Measurements from ENCODE around the gene GDPGP1.

The GDPGP1 gene

GRCh38 chr15:90225504-90226234 is 8.3 kb upstream of the GDPGP1 start:
- DNase-seq (ENCODE audit: low read depth, low spot score): no peak

DNA sequence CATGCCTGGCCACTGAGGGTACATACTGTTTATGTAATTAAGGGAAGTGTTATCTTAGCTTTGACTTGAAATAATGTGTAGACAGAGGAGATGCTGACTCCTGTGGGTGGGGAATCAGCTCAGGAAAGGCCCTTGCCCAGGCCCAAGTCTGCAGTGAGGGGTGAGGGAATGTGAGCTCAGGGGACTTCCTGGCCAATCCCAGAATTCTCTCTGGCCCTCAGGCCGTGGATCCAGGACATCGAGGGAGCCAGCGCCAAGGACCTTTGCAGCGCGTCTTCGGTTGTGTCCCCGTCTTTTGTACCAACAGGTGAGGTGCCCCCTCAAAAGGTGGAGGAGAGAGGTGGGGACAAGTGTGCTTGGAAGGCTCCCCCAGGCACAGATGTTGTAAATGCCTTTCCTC is 6.7 kb upstream of the GDPGP1 start:
- DNase-seq (ENCODE audit: low read depth, low spot score): no peak

GRCh38 chr15:90227816-90228772 is 5.9 kb upstream of the GDPGP1 start:
- DNase-seq (ENCODE audit: low read depth, low spot score): no peak

- DNase-seq (ENCODE audit: low read depth, low spot score): no peak
Measured at GRCh38 chr15:90228960-90229359, 5.0 kb upstream of the GDPGP1 start.

DNA sequence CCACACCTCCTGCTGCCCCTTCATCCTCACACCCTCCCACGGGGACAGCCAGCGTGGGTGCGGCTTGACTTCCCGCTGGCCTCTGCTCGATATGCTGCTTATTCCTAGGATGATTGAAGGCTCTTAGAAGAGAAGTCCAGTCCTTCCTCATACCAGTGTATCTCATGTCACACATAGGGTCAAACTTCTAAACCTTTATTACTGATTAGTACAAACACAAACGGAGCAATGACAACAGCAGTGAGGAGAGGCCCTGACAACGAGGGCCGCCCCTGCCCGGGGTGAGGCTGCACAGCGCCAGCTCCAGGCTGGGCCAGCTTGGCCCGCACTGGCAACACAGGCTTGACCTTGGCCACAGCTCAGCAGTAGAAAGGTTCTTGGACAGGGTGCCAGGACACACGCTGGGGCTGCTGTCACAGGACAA is 3.9 kb upstream of the GDPGP1 start:
- no peak for DNase-seq (ENCODE audit: low read depth, low spot score)

GRCh38 chr15:90230610-90231009 is 3.4 kb upstream of the GDPGP1 start:
- no peak for DNase-seq (ENCODE audit: low read depth, low spot score)

GRCh38 chr15:90231028-90232017 is 2.7 kb upstream of the GDPGP1 start:
- no peak for DNase-seq (ENCODE audit: low read depth, low spot score)

DNA sequence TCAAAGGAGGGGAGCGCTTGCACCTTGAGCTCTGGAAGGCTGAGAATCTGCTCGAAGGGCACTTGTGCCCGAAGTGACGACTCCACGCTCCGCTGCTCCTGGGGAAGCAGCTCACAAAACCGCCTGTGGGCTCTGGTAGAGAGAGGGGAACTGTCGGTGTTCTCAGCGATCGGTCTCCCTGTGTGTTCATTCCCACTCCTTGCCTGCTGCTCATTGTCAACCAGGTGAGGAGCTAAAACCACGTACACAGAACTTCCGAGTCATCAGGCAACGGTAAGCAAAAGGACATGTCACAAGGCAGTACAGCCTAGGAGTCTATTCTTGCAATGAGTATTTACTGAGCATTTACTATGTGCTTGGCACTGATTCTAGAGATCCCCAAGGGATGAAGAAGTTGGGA is 1.8 kb upstream of the GDPGP1 start:
- no peak for DNase-seq (ENCODE audit: low read depth, low spot score)

DNA sequence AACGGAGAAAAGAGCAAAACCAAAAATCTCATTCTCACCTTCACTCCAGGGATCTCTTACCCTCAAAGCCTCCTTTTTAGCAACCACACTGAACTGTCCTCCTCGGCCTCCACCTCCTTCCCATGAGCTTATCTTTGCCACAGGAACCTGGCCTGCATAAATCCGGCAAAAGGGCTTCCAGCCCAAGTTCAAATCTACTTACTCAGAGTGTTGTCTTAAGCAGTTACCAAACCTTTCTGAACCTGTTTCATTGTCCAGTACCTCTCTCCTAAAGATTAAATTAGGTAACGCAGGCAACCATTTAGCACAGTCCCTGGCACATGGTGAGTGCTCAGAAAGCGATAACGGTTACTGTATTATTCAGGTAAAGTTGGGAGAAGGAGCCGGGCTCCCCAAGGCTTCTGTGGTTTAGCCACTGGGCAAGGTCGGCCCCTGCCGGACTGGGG is 1.0 kb upstream of the GDPGP1 start:
- no peak for DNase-seq (ENCODE audit: low read depth, low spot score)

DNA sequence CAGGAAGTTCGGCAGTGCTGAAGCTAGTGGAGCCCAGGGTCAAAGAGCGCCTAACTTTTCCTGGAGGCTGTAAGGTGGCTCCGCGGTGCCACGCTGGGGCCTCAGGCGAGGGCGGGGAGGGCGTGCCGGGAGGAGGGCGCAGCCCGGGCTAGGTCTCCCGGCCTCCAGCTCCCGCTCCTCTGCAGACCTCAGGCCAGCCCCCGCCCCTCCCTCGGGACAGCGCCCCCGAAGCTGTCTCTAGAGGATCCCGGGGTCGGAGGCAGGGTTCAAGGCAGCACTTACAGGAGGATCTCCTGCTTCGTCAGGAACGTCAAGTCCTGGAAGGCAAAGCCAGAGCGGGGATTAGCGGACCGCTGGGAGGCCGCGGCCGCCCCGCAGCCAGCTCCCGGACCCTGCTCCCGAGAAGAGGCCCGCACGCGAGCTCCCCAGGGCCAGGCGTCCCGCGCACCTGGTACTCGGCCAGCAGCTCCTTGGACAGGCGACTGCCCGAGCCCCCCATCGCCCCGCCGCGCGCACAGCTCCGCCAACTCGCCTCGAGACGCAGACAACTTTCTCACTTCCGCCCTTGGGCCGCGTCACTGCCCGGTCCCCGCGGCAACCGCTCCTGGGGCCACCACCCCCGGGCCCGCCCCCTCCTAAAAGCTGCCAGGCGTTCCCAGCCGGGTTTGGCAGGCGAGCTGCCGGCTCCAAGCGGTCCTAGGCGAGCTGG is 468 bp upstream of the GDPGP1 start, which contains the start of gene CIB1:
Gene CIB1 (minus strand): TSS at position 555 of the 709 bp plus-strand sequence. CDS start 56 bp downstream, at position 499.
- DNase-seq (ENCODE audit: low read depth, low spot score): no peak

- no peak for DNase-seq (ENCODE audit: low read depth, low spot score)
Measured at GRCh38 chr15:90239371-90239770, 5.4 kb downstream of the GDPGP1 start.

- no peak for DNase-seq (ENCODE audit: low read depth, low spot score)
Measured at GRCh38 chr15:90240856-90241255, 6.8 kb downstream of the GDPGP1 start.

DNA sequence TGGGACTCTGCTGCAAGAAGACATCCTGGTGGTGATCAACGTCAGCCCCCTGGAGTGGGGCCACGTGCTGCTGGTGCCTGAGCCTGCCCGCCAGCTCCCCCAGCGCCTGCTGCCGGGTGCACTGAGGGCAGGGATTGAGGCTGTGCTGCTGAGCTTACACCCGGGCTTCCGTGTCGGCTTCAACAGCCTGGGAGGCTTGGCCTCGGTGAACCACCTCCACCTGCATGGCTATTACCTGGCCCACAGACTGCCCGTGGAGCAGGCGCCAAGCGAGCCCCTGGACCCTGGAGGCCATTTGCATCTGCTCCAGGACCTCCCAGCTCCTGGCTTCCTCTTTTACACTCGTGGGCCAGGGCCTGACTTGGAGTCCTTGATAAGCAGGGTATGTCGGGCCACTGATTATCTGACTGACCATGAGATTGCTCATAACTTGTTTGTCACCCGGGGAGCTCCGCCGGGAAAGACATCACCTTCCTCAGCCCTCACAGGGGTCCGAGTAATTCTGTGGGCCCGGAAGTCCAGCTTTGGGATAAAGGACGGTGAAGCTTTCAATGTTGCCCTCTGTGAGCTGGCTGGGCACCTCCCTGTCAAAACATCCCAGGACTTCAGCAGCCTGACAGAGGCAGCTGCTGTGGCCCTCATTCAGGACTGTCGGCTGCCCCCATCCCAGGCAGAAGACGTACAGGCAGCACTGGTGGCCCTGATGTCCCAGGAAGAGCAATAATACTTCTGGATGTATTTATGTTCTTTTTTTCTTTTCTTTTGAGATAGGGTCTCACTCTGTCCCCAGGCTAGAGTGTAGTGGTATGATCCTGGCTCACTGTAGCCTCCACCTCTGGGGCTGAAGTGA is 7.6 kb downstream of the GDPGP1 start:
- DNase-seq (ENCODE audit: low read depth, low spot score): no peak

DNA sequence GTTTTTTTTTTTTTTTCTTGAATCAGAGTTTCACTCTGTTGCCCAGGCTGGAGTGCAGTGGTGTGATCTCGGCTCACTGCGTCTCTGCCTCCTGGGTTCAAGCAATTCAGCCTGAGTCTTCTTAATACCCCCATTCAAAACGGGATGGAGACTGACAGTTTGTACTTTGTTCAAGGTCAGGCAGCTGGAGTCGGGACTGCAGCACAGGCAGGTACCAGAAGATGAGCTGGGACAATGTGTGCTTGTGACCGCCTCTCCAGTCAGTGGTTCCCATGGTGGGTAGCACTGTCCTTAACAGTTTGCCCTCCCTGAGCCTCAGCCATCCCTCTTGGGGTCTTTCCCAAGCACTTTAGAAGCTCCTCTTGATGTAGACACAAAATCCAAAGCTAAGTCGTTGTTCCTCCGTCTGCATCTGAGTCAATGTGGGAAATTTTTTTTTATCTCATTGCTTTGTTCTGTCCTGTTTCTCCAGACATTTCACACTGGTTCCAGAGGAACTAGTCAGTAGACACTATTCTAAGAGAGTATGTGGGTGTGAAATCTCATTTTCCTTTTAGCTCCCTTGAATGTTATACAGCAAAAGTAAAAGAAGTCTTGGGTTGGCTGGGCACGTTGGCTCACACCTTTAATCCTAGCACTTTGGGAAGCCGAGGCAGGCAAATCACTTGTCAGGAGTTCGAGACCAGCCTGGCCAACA is 10.1 kb downstream of the GDPGP1 start:
- DNase-seq (ENCODE audit: low read depth, low spot score): no peak

DNA sequence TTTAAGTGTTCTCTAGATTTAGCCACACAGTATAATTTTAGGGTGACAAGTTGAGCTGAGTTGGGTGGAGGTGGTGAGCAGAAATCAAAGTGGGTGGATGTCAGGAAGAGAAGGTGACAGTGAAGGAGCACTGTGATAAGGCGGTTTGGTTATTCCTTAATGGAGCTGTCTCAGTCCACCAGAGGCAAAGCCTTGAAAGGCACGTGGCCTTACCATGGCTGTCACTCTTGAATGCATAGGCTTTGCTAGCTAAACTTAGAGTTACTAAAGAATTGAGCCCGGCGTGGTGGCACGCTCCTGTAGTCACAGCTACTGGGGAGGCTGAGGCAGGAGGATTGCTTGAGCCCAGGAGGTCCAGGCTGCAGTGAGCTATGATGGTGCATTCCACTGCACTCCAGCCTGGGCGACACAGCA is 14.8 kb downstream of the GDPGP1 start:
- no peak for DNase-seq (ENCODE audit: low read depth, low spot score)

GRCh38 chr15:90249203-90249863 is 15.3 kb downstream of the GDPGP1 start, which contains the start of gene TTLL13:
Gene TTLL13 (plus strand): TSS chr15:90249556. CDS start chr15:90250631, 1,075 bp downstream.
- DNase-seq (ENCODE audit: low read depth, low spot score): no peak

DNA sequence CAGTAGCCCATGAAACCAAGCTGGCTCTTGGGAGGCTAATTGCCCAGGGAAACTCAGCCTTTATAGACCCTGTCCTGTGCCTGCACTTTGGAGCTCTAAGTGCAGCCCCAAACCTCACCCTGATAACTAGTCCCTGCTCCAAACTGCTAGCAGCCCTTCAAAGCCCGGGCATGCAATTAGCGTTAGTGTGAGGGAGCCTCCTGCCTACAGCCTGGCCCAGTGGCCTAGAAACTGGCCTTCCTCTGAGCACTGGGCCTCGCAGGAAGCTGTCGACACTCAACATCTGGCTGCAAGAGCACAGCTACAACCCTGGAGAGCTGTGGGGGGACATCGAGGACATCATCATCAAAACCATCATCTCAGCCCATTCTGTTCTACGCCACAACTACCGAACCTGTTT is 23.8 kb downstream of the GDPGP1 start:
- no peak for DNase-seq (ENCODE audit: low read depth, low spot score)

DNA sequence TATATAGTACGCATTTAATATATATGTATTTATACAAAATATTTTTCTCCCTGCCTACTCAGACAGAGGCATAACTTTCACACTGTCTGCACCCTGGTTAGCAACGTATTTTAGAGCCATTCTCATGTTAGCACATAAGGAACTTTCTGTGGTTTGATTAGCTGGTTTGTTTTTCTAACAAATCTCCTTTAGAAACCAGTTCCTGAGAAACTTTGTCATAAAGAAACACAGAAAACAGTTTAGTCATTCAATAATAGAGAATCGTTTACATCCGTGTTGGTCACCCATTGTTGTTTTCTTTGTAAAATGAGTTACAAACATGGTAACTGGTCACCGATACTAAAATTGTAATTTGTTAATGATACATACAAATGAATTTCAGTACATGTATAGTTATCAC is 25.5 kb downstream of the GDPGP1 start:
- no peak for DNase-seq (ENCODE audit: low read depth, low spot score)
